Suprapubic skin (tissue), 3 donors: ENCODE results near the gene ABLIM2.

Experiments
- CTCF ChIP-seq, 2 donors: fragments of 200-600 bp in 1 of 2; fragments of 450-650 bp in 1 of 2; sonication (generic) in 1 of 2; IDR thresholded peaks; one replicate each; pipeline ENCODE4 v1.5.1; 2016 to 2019; ENCODE audit warnings: antibody characterized with exemption in 2 of 2, mild to moderate bottlenecking in 1 of 2, moderate library complexity in 1 of 2
- POLR2AphosphoS5 ChIP-seq, 3 donors: sonication (generic); formaldehyde crosslinking; IDR thresholded peaks; one replicate each; pipeline ENCODE4 v1.6.1; 2017; ENCODE audit warnings: antibody characterized with exemption in 3 of 3

- TF ChIP-seq POLR2AphosphoS5 (IDR thresholded peaks at IDR 0.05): no peak
- TF ChIP-seq CTCF (IDR thresholded peaks at IDR 0.05): no peak
Observed at GRCh38 chr4:8073206-8073863, 85.3 kb downstream of the ABLIM2 start.
